ENCODE results near the gene NPTX2. TPM values are rescaled to one million over a fixed set of nuclear protein-coding genes. Genes with fewer than 3 reads are reported as not detected.

Gene NPTX2
- total RNA-seq (2021): 10.9 to 17.0 TPM (median 15.9 TPM) in 3 replicates
- percentile 61 among the genes with signal in this experiment for Bru-seq, nascent RNA
- long read RNA-seq, experiment 1, transcript NPTX2-201 (5 exons, 2,700 nt): major isoform, 18 of 24 reads
- long read RNA-seq, experiment 1, partial matches to known transcripts: 4 of 24 reads
- long read RNA-seq, experiment 1, other reads (novel, unspliced or antisense): 2 of 24 reads
- long read RNA-seq, experiment 2, transcript NPTX2-201 (5 exons, 2,700 nt): major isoform, 9 of 18 reads
- long read RNA-seq, experiment 2, partial matches to known transcripts: 3 of 18 reads
- long read RNA-seq, experiment 2, other reads (novel, unspliced or antisense): 6 of 18 reads
- long read RNA-seq, experiment 3: 0 reads

GRCh38 chr7:98617051-98617959 is at the start of gene NPTX2:
TSS of gene NPTX2 (plus strand) at chr7:98617285. CDS start at chr7:98617462, 177 bp downstream.
- DNase-seq (ENCODE audit: low spot score): peak; percentile 83
- peak within 1 kb of the TSS; percentile 80 for H3K4me3 Mint-ChIP-seq
- H3K27me3 Mint-ChIP-seq (ENCODE audit: low read depth): peaks cover 75% of the 10 kb centered on the region
- peak; percentile 82 for ATAC-seq
- ChIA-PET POLR2A (interaction anchor here (0.6 to 1.7 kb wide), 9 partner anchors 12 to 261 kb away, joined by 3 to 8 read pairs (median 3); partner anchors contain the start of gene TRRAP), CTCF (interaction anchor here (0.6 to 3.5 kb wide), 21 partner anchors 12 to 293 kb away, joined by 3 to 13 read pairs (median 4); no protein-coding TSS in a partner anchor)
- no peak within 1 kb of the TSS for H3K27ac Mint-ChIP-seq
- peaks cover 18% of the 10 kb centered on the region for H3K4me1 Mint-ChIP-seq
- peaks cover 5% of the 10 kb centered on the region; the same call in 1 of the 2 replicates for H3K36me3 Mint-ChIP-seq
- H3K9me3 Mint-ChIP-seq: no peaks in the 10 kb centered on the region
- 0 out of 2 replicates have a peak, but pooled peaks have one; percentile 68 for TF ChIP-seq CREM (CRISPR knock-in tag; IDR thresholded peaks at IDR 0.05)
- TF ChIP-seq AR (CRISPR knock-in tag; IDR thresholded peaks at IDR 0.05): no peak
- TF ChIP-seq ATF3 (CRISPR knock-in tag; conservative IDR thresholded peaks at IDR 0.05): no peak
- TF ChIP-seq ZNF671 (CRISPR knock-in tag; IDR thresholded peaks at IDR 0.05): no peak
- TF ChIP-seq ZBTB21 (CRISPR knock-in tag; IDR thresholded peaks at IDR 0.05; ENCODE audit: borderline replicate concordance): no peak; the same call in 1 of the 2 replicates
- no peak for TF ChIP-seq ZNF317 (CRISPR knock-in tag; IDR thresholded peaks at IDR 0.05; ENCODE audit: borderline replicate concordance, low read depth)
- TF ChIP-seq ZNF219 (CRISPR knock-in tag; IDR thresholded peaks at IDR 0.05; ENCODE audit: borderline replicate concordance): peak; percentile 69; the same call in 1 of the 2 replicates
- TF ChIP-seq SMAD4 (CRISPR knock-in tag; IDR thresholded peaks at IDR 0.05): peak; percentile 15; the same call in 1 of the 2 replicates
- TF ChIP-seq ATF1 (CRISPR knock-in tag; IDR thresholded peaks at IDR 0.05): no peak; the same call in 1 of the 2 replicates
- TF ChIP-seq EMX1 (CRISPR knock-in tag; IDR thresholded peaks at IDR 0.05): 0 out of 2 replicates have a peak, but pooled peaks have one; percentile 44
- TF ChIP-seq NR3C1 (CRISPR knock-in tag; conservative IDR thresholded peaks at IDR 0.05; ENCODE audit: low read depth): 0 out of 2 replicates have a peak, but pooled peaks have one; percentile 33
- no peak for TF ChIP-seq GRHL2 (CRISPR knock-in tag; IDR thresholded peaks at IDR 0.05; ENCODE audit: insufficient replicate concordance, severe bottlenecking)
- 0 out of 2 replicates have a peak, but pooled peaks have one; percentile 35 for TF ChIP-seq FOXK1 (CRISPR knock-in tag; IDR thresholded peaks at IDR 0.05)
- no peak for TF ChIP-seq TEAD4 (CRISPR knock-in tag; IDR thresholded peaks at IDR 0.05)
- peak; percentile 89 for TF ChIP-seq NFYB (CRISPR knock-in tag; conservative IDR thresholded peaks at IDR 0.05; ENCODE audit: low read depth)
- 0 out of 2 replicates have a peak, but pooled peaks have one; percentile 20 for TF ChIP-seq ZNF423 (CRISPR knock-in tag; IDR thresholded peaks at IDR 0.05)
- no peak for TF ChIP-seq USF2 (CRISPR knock-in tag; IDR thresholded peaks at IDR 0.05)
- no peak for TF ChIP-seq ZNF121 (CRISPR knock-in tag; IDR thresholded peaks at IDR 0.05)
- no peak for TF ChIP-seq ATF6 (CRISPR knock-in tag; IDR thresholded peaks at IDR 0.05)
- no peak for TF ChIP-seq HMGA2 (CRISPR knock-in tag; IDR thresholded peaks at IDR 0.05)
- TF ChIP-seq TP53 (CRISPR knock-in tag; IDR thresholded peaks at IDR 0.05): peak; percentile 55
- peak; percentile 7; the same call in 1 of the 2 replicates for TF ChIP-seq ETV6 (CRISPR knock-in tag; IDR thresholded peaks at IDR 0.05)
- TF ChIP-seq RELA (CRISPR knock-in tag; IDR thresholded peaks at IDR 0.05; ENCODE audit: borderline replicate concordance): peak; percentile 78; the same call in 1 of the 2 replicates
- TF ChIP-seq ARID4B (CRISPR knock-in tag; IDR thresholded peaks at IDR 0.05; ENCODE audit: borderline replicate concordance): peak; percentile 14; the same call in 1 of the 2 replicates
- TF ChIP-seq TCF7 (CRISPR knock-in tag; IDR thresholded peaks at IDR 0.05; ENCODE audit: low read depth): peak; percentile 75; the same call in 1 of the 2 replicates

All from WTC11 (cell line).